IPS-NIHi11 (cell line): Measurements from ENCODE around the gene ARHGAP42.

Source experiments
- DNase-seq: peaks from one replicate; pipeline ENCODE4 v3.0.0; 2012; ENCODE audit warnings: mixed read lengths, low spot score

The ARHGAP42 gene

GRCh38 chr11:100833276-100833675, 146.2 kb downstream of the ARHGAP42 start:
- DNase-seq = no peak

- DNase-seq = no peak
Observed at GRCh38 chr11:100835854-100836253, 148.8 kb downstream of the ARHGAP42 start.

GRCh38 chr11:100837311-100837710, 150.2 kb downstream of the ARHGAP42 start:
- no peak for DNase-seq

- no peak for DNase-seq
Observed at GRCh38 chr11:100841711-100842407, 154.8 kb downstream of the ARHGAP42 start.

GRCh38 chr11:100847696-100848216, 160.7 kb downstream of the ARHGAP42 start:
- no peak for DNase-seq

GRCh38 chr11:100849009-100849900, 162.2 kb downstream of the ARHGAP42 start:
- DNase-seq = no peak

- no peak for DNase-seq
Observed at GRCh38 chr11:100849901-100850235, 162.8 kb downstream of the ARHGAP42 start.

- no peak for DNase-seq
Observed at GRCh38 chr11:100851147-100851546, 164.1 kb downstream of the ARHGAP42 start.

GRCh38 chr11:100851584-100852152, 164.6 kb downstream of the ARHGAP42 start:
- DNase-seq = no peak

GRCh38 chr11:100855466-100856067, 168.5 kb downstream of the ARHGAP42 start:
- no peak for DNase-seq

GRCh38 chr11:100857236-100858005, 170.3 kb downstream of the ARHGAP42 start:
- no peak for DNase-seq

GRCh38 chr11:100860318-100861155, 173.4 kb downstream of the ARHGAP42 start:
- no peak for DNase-seq

- DNase-seq = no peak
Observed at GRCh38 chr11:100861212-100861611, 174.1 kb downstream of the ARHGAP42 start.

- no peak for DNase-seq
Observed at GRCh38 chr11:100863080-100863581, 176.0 kb downstream of the ARHGAP42 start.

GRCh38 chr11:100865443-100866065, 178.5 kb downstream of the ARHGAP42 start:
- no peak for DNase-seq

- DNase-seq = no peak
Observed at GRCh38 chr11:100866453-100866852, 179.4 kb downstream of the ARHGAP42 start.

GRCh38 chr11:100867606-100868005, 180.5 kb downstream of the ARHGAP42 start:
- DNase-seq = no peak

- no peak for DNase-seq
Observed at GRCh38 chr11:100869328-100869727, 182.2 kb downstream of the ARHGAP42 start.

- no peak for DNase-seq
Observed at GRCh38 chr11:100870138-100870537, 183.1 kb downstream of the ARHGAP42 start.
